ENCODE measurements around the gene STH. TPM values are rescaled to one million over a fixed set of nuclear protein-coding genes. Genes with fewer than 3 reads are reported as not detected.

Gene STH
- total RNA-seq, 1 donor from 2014 or later: not detected

- no peak for DNase-seq (ENCODE audit: low read depth in 2 of 2)
Measured at GRCh38 chr17:46026166-46027047, 27.4 kb downstream of the STH start.

DNA sequence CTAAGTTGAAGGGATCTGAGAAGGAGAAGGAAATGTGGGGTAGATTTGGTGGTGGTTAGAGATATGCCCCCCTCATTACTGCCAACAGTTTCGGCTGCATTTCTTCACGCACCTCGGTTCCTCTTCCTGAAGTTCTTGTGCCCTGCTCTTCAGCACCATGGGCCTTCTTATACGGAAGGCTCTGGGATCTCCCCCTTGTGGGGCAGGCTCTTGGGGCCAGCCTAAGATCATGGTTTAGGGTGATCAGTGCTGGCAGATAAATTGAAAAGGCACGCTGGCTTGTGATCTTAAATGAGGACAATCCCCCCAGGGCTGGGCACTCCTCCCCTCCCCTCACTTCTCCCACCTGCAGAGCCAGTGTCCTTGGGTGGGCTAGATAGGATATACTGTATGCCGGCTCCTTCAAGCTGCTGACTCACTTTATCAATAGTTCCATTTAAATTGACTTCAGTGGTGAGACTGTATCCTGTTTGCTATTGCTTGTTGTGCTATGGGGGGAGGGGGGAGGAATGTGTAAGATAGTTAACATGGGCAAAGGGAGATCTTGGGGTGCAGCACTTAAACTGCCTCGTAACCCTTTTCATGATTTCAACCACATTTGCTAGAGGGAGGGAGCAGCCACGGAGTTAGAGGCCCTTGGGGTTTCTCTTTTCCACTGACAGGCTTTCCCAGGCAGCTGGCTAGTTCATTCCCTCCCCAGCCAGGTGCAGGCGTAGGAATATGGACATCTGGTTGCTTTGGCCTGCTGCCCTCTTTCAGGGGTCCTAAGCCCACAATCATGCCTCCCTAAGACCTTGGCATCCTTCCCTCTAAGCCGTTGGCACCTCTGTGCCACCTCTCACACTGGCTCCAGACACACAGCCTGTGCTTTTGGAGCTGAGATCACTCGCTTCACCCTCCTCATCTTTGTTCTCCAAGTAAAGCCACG is 28.3 kb downstream of the STH start:
- DNase-seq (ENCODE audit: low read depth in 2 of 2): no peak

GRCh38 chr17:46027976-46028325 is 28.9 kb downstream of the STH start:
- DNase-seq (ENCODE audit: low read depth in 2 of 2): no peak

DNA sequence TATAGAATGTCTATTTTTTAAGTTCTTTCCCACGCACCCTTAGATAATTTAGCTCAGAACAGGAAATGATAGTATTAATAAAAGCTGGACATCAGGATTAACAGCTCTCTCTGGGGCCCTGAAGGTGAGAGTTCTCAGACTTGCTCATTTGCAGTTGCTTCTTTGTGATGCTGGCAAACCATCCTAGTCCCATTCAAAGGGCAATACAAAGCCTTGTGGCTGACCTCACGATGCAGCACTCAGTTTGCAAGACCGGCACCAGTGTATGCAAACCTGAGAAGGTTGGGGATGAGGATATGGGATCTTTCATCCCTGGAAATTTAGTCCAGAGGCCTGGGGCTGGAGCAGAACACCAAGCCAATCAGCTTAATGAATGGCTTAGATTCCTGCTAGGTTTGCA is 29.3 kb downstream of the STH start:
- DNase-seq (ENCODE audit: low read depth in 2 of 2): no peak

DNA sequence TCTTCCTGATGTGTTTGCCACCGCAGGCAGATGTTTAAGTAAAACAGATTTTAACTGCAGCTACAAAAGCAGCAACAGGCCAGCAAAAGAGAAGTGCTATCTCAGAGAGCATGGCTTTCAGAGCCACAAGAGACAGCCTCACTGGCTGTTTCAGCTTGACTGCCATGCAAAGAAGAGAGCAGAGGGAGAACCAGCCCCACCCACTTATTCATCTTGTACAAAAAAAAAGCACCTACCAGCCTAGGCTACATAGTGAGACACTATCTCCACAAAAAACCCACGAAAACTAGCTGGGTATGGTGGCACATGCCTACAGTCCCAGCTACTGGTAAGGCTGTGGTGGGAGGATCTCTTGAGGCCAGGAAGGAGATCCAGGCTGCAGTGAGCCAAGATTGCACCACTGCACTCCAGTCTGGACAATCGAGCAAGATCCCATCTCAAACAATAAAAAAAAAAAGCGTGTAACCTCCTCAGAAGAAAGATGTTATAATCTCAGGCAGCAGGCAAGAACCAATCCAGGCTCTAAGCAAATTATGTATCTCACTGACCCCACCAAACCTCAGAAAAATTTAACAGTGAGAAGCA is 30.0 kb downstream of the STH start:
- DNase-seq (ENCODE audit: low read depth in 2 of 2): no peak

DNA sequence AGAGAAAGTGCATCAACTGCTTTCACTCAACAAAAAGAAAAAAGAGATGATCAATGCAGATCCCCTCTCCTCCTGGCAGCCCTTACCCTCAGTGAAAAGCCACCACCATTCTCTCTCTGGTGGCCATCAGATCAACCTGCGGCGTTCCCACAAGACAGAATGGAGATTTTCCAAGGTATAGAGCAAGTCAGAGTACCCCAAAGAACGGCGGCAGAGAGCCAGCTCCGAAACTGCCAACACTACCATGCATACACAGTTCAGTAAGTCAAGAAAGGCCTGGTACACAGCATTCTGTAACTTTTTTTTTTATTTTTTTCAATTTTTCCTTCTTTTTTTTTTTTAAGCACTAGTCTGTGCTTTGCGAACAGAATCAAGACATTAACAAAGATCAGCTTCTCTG is 30.6 kb downstream of the STH start:
- no peak for DNase-seq (ENCODE audit: low read depth in 2 of 2)

GRCh38 chr17:46030752-46031151 is 31.7 kb downstream of the STH start:
- DNase-seq (ENCODE audit: low read depth in 2 of 2): no peak

GRCh38 chr17:46031440-46031839 is 32.4 kb downstream of the STH start:
- no peak for DNase-seq (ENCODE audit: low read depth in 2 of 2)

DNA sequence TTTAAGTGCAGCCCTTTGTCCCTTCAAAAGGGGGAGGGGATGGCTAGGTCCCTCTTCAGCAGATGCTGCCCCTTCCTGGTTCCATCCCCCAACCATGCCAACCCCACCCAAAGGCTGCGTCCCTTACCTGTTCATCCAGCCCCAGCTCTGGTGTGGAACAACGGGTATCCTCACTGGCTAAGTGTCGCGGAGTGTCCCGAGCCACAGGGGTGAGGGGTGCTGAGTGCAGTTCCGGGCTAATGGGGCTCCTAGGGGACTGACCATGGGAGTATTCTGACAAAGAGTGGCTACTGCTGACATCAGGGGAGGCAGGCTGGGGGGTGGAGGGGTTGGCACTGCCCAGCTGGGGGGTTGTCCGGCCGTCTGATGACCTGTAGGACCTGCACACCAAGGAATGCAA is 32.9 kb downstream of the STH start:
- no peak for DNase-seq (ENCODE audit: low read depth in 2 of 2)

DNA sequence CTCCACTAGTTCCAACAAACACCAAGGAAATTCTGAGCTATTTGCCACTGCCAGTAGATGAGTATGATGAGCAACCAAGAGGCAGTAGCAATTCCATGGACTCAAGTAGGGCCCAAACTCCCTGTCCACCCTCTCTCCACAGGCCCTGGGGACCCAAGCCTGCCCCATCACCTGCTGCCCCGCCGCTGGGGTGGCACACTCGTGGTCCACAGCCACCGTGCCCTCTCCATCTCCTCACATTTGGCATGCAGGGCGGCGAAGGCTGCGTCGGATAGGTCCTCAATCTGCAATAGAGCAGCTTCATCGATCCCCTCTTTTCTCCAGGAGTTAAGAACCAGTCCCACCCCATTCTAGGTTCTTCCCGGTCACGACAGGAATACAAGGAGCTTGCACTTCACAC is 33.9 kb downstream of the STH start:
- DNase-seq (ENCODE audit: low read depth in 2 of 2): no peak

GRCh38 chr17:46033392-46033791 is 34.3 kb downstream of the STH start:
- no peak for DNase-seq (ENCODE audit: low read depth in 2 of 2)

GRCh38 chr17:46035112-46035818 is 36.2 kb downstream of the STH start:
- DNase-seq (ENCODE audit: low read depth in 2 of 2): peak; percentile 51 to 62

DNA sequence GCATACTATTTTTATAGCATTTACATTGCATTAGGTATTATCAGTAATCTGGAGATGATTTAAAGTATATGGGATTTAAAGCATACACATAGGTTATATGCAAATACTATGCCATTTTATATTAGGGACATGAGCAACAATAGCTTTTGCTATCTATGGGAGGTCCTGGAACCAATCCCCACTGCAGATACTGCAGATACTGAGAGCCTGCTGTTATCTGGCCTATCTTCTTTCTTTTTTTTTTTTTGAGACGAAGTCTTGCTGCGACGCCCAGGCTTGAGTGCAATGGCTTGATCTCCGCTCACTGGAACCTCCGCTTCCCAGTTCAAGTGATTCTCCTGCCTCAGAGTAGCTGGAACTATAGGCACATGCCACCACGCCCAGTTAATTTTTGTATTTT is 37.4 kb downstream of the STH start:
- DNase-seq (ENCODE audit: low read depth in 2 of 2): no peak

DNA sequence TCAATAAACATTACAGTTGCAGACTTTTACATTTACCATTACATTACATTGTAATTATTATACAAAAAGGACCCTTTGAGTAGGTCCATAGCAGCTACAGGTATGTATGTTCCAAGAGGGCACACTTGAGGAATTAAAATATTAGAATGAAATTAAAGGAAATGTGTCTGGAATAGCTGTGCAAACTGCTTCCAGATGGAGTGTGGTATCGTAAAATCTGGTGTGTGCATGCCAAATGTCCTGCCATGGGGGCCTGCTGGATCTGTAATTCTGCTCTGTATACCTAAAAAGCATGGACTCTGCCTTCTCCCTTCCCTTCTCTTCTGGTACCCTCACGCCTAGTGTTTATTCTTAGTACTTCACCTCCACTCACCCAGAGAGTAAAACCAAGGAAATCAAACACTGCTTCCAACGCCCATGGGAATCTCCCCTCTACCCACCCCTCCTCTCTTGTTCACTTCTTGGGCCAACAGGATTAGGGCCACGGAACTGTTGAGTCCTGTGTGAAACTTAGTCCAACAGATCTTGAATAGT is 38.7 kb downstream of the STH start:
- DNase-seq (ENCODE audit: low read depth in 2 of 2): no peak

DNA sequence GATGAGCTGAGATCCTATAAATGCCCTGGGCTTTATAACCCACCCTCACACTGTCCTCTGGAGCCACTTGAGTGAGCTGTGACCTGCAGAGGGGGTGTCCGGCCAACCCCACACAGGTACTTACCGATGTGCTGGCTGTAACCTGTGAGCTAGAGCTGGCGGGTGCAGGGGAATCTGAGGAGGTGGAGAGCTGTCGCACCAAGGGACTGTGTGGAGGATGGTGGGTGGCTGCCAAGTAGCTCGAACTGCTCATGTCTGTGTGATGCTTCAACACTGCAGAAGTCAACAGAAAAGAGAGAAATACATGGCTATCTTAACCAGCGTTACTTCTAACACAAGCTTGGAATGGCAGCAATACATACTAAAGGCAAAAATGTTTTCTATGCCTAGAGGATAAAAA is 39.4 kb downstream of the STH start:
- DNase-seq (ENCODE audit: low read depth in 2 of 2): no peak

DNA sequence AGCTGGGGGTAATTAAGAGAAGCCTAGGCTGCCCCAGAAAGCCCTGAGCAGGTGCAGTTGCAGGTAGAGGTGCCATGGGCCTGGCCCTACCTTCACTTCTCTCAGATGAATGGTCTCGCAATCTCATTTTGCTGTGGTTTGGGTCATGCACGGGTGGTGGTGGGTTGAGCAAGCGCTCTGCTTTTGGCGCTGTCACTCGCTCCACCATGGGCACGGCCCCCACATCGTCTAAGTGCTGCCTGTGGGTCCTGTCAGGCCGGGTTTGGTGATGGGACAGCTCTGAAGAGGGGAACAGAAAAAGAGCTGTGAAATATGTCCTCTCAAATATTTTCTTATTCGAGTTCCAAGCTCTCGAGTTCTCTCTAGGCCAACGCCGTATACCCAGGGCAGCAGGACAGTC is 39.9 kb downstream of the STH start:
- DNase-seq (ENCODE audit: low read depth in 2 of 2): no peak

DNA sequence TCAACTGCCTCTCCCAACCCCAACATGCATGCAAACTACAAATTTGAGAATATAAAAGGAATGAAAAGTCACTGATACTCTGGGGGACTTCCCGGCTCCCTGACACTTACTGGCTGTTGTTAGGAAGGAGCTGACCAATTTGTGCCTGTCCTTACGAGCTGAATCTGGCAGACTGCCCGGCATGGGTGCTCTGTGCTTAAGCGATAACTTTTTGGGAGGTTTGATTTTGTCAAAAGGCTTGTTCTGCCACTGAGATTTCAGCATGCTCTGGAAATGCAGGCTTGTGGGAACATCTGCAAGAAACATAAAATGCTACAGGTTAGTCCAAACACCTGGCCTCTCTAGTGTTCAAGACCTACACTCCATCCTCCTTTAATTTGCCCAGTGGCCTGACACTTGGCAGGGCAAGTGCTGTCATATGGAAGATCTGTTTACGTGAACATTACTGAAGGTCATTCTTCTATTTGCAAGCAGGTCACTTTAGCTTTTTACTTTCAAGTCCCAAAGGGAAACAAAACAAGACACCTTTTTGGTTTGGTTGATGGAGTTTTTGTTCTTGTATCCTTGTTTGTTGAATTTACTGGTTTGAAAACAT is 40.6 kb downstream of the STH start:
- no peak for DNase-seq (ENCODE audit: low read depth in 2 of 2)

- DNase-seq (ENCODE audit: low read depth in 2 of 2): no peak
Measured at GRCh38 chr17:46042246-46042645, 43.2 kb downstream of the STH start.

DNA sequence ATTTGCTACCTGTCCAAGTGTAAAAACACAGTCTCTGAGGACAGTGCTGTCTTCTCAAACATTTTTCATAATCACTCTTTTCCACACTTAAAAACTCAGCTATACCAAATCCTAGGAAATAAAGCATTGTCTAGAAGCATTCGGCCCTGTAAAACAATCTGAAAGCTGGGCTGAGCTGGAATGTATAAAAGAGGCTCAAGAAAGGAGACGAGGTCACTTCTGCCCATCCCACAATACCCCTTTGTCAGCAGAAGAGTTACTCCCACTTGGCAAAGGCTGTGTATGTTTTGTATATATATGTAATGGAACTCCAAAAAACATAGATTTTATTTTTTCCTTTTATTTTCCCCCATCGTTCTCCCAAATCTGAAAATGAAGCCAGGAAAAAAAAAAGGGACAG is 43.9 kb downstream of the STH start:
- no peak for DNase-seq (ENCODE audit: low read depth in 2 of 2)

- DNase-seq (ENCODE audit: low read depth in 2 of 2): no peak
Measured at GRCh38 chr17:46043606-46044005, 44.6 kb downstream of the STH start.

Data from lung microvascular endothelial cell (primary cell).